Gastroesophageal sphincter (tissue), 3 donors: ENCODE data around the gene UQCC3.

Source experiments
- POLR2AphosphoS5 ChIP-seq: sonication (generic); formaldehyde crosslinking; IDR thresholded peaks from one replicate; pipeline ENCODE4 v1.6.1; 2017; ENCODE audit warnings: antibody characterized with exemption
- TF ChIP-seq, protein P1 (sequence below), 4 experiments: fragments of 200-600 bp in 2 of 4; fragments of 450-650 bp in 2 of 4; sonication (generic) in 1 of 4; IDR thresholded peaks; one replicate each; pipeline ENCODE4 v1.5.1; 2017 to 2019; ENCODE audit warnings: antibody characterized with exemption in 4 of 4, mild to moderate bottlenecking in 2 of 4, moderate library complexity in 2 of 4

DNA sequence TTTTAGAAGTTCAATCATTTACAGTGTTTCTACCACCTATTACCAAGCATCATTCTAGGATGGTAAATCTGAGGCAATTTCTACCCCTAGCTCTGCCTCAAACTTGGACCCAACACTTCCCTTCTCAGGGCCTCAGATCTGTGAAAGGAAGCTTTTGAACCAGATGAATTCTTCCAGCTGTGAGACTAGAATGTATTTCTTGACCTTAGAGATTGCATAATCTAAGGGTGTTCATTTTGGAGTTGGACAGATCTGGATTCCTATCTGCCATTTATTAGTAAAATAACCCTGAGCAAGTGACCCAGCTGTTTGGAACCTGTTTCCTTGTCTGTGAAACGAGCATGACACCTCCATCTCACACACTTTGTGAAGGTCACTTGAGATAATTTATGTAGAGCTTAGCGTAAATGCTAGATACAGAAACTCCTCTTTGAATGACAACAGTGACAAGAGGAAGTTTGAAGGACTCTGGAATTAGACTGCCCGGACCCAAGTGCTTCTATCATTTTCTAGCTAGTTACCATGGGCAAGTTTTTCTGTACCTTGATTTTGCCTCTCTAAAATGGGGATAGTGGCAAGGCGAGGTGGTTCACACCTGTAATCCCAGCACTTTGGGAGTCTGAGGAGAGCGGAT, 14.6 kb upstream of the UQCC3 start:
- TF ChIP-seq, protein P1, sequence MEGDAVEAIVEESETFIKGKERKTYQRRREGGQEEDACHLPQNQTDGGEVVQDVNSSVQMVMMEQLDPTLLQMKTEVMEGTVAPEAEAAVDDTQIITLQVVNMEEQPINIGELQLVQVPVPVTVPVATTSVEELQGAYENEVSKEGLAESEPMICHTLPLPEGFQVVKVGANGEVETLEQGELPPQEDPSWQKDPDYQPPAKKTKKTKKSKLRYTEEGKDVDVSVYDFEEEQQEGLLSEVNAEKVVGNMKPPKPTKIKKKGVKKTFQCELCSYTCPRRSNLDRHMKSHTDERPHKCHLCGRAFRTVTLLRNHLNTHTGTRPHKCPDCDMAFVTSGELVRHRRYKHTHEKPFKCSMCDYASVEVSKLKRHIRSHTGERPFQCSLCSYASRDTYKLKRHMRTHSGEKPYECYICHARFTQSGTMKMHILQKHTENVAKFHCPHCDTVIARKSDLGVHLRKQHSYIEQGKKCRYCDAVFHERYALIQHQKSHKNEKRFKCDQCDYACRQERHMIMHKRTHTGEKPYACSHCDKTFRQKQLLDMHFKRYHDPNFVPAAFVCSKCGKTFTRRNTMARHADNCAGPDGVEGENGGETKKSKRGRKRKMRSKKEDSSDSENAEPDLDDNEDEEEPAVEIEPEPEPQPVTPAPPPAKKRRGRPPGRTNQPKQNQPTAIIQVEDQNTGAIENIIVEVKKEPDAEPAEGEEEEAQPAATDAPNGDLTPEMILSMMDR (IDR thresholded peaks at IDR 0.05), result no peak
- no peak for TF ChIP-seq POLR2AphosphoS5
